Astrocyte (in vitro differentiated cells and primary cell): Measurements from ENCODE around the gene PDPR.
"Not testable (repeated sequence)": the region's sequence is repeated elsewhere in the genome, so short reads cannot be mapped to it uniquely, and the experiment has no call there.

Experiments
- EZH2 ChIP-seq: IDR thresholded peaks from 2 replicates; pipeline ENCODE4 v1.6.1; 2012; ENCODE audit warnings: mild to moderate bottlenecking, low read length, inconsistent platforms; ENCODE audit not compliant: insufficient read depth
- TF ChIP-seq, protein P1 (sequence below): IDR thresholded peaks from 2 replicates; pipeline ENCODE4 v1.5.1; 2011; ENCODE audit warnings: low read depth, mild to moderate bottlenecking, inconsistent platforms, low read length, moderate library complexity; ENCODE audit not compliant: insufficient read depth

DNA sequence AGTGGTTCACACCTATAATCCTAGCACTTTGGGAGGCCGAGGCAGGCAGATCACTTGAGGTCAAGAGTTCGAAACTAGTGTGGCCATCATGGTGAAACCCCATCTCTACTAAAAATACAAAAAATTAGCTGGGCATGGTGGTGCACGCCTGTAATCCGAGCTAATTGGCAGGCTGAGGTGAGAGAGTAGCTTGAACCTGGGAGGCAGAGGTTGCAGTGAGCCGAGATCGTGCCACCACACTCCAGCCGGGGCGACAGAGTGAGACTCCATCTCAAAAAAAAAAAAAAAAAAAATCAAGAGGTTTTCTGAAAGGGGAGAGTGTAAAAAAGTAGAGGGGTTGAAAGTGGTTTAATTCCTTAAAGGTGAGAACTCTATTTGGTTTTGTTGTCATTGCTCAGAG, 21.7 kb downstream of the PDPR start:
- TF ChIP-seq, protein P1, sequence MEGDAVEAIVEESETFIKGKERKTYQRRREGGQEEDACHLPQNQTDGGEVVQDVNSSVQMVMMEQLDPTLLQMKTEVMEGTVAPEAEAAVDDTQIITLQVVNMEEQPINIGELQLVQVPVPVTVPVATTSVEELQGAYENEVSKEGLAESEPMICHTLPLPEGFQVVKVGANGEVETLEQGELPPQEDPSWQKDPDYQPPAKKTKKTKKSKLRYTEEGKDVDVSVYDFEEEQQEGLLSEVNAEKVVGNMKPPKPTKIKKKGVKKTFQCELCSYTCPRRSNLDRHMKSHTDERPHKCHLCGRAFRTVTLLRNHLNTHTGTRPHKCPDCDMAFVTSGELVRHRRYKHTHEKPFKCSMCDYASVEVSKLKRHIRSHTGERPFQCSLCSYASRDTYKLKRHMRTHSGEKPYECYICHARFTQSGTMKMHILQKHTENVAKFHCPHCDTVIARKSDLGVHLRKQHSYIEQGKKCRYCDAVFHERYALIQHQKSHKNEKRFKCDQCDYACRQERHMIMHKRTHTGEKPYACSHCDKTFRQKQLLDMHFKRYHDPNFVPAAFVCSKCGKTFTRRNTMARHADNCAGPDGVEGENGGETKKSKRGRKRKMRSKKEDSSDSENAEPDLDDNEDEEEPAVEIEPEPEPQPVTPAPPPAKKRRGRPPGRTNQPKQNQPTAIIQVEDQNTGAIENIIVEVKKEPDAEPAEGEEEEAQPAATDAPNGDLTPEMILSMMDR: not testable (repeated sequence)
- not testable (repeated sequence) for TF ChIP-seq EZH2
